ENCODE data around the gene CBX2. TPM values are rescaled to one million over a fixed set of nuclear protein-coding genes. Genes with fewer than 3 reads are reported as not detected.

Gene CBX2
- total and polyA plus RNA-seq, 2 experiments from 2014 or later, result 0.11 to 0.13 TPM

DNA sequence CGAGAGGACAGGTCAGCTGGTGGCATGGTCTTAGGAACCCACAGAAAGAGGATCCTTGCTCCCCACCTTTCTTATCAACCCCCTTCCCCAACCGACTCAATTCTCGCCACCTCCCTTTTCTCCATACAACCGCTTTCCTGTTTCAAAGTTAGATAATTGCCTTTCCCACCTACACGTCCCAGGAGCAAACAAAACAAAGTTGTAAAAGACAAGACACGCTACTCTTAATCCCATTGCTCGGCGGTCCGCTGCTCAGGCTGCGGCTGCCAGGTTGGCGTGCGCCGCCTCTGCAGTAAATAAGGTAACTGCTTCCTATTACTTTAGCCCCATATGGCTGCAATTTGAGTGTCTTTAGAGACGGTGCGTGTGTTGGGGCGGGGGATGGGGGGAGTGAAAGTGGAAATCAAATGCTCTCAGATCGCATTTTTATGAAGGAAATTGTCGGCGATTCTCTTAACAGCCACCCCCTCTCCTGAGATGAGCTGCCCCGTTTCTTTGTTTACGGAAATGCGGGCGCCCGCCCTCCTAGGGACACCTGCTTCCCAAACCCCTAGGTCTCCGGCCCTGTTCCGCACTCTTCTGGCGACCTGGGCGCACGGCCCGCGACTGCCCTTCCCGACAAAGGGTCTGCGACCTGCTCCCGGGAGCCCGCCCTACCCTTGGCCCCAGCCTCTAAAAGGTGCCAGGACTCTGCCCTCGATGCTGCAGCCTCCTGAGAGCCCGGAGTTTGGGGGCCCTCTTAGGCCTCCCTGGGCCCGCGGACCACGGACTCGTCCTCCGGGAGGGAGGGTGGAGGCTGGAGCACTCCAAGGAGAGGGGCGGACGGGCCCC, 22.6 kb downstream of the CBX2 start:
- H3K4me2 ChIP-seq (ENCODE audit: unreplicated experiment), result no peak overlapping the region
- peaks cover 75% of the 10 kb centered on the region for H3K27me3 ChIP-seq (replicated peaks; ENCODE audit: insufficient read depth)
- H3K79me2 ChIP-seq (ENCODE audit: insufficient read depth), result peaks cover 7% of the 10 kb centered on the region; the same call in 1 of the 2 replicates
- 0 out of 2 replicates have a peak, but pooled peaks cover 6% of the 10 kb centered on the region for H3K4me1 ChIP-seq (ENCODE audit: insufficient read depth)
- no peaks in the 10 kb centered on the region for H4K20me1 ChIP-seq (ENCODE audit: insufficient read depth)
- H3K4me3 ChIP-seq, result no peak overlapping the region
- H3K9ac ChIP-seq, result no peak overlapping the region
- H3K9me2 ChIP-seq (ENCODE audit: insufficient read depth), result no peaks in the 10 kb centered on the region
- H2AFZ ChIP-seq, result no peak overlapping the region
- H3F3A ChIP-seq (ENCODE audit: insufficient read depth), result 0 out of 2 replicates have a peak, but pooled peaks cover 4% of the 10 kb centered on the region
- H3K9me3 ChIP-seq (ENCODE audit: low read depth), result no peaks in the 10 kb centered on the region
- TF ChIP-seq EZH2 (IDR thresholded peaks at IDR 0.05; ENCODE audit: insufficient read depth, poor library complexity, severe bottlenecking), result peak; percentile 97
- no peak; the same call in none of the 2 replicates for TF ChIP-seq EZH2phosphoT487 (IDR thresholded peaks at IDR 0.05; ENCODE audit: insufficient read depth, low read depth)
- H3K36me3 ChIP-seq (ENCODE audit: low read depth), result no peaks in the 10 kb centered on the region
- DNase-seq, result peak; percentile 75
- no peak overlapping the region for H3K27ac ChIP-seq
- WGBS, 2 experiments (ENCODE audit: low coverage in 1 of 2, low lambda C conversion rate in 2 of 2, missing lambda C conversion rate in 2 of 2), result 2% methylated on average over 36 to 44 of the region's 44 CpGs
- in situ Hi-C loops (cut with MboI), result no loop called here

DNA sequence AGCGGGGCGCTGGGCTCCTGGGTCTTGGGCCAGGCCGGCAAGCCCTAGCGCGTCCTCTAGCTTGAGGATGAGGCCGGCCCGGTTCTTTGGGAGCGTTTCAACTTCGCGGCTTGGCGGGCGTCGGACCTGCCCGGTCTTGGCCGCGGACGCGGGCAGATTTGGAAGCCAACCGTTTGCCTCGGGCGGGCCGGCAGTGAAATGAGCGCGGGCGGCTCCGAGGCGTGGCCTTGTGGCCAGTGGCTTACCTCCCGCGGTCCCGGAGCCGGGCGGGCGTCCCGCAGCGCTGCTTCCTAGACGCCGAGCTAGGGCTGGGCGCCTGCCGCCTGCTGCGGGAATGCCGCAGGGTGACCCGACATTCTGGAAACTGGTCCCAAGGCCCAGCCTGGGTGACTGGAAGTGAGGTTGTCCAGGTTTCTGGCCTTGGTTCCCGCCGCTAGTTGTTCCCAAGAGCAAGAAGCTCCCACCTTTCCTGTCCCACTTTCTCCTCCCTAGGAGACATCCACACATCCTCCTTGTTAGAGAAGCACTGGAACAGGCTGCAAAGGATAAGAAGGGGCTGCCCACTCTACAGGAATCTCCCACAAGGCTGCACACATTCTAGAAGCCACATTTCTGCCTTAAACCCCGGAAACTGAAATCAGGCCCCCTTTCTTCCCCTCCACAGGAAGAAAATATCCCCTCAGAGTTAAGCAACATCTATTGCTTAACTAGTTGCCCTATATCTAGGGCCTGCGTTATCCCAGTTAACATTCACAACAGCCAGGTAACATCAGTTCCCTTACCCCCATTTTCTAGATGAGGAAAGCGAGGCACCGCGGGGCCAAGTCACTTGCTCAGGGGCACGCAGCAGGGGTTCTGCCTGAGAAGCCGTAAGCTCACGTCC, 23.4 kb downstream of the CBX2 start:
- TF ChIP-seq EZH2phosphoT487 (IDR thresholded peaks at IDR 0.05; ENCODE audit: insufficient read depth, low read depth) (no peak), EZH2 (IDR thresholded peaks at IDR 0.05; ENCODE audit: insufficient read depth, poor library complexity, severe bottlenecking) (no peak)
- no peak overlapping the region for H3K27ac ChIP-seq
- in situ Hi-C loops (cut with MboI), result no loop called here
- 0 out of 2 replicates have a peak, but pooled peaks cover under 1% of the 10 kb centered on the region for H3K4me1 ChIP-seq (ENCODE audit: insufficient read depth)
- 0 out of 2 replicates have a peak, but pooled peaks cover 4% of the 10 kb centered on the region for H3F3A ChIP-seq (ENCODE audit: insufficient read depth)
- DNase-seq, result peak; percentile 50
- no peak overlapping the region for H3K4me3 ChIP-seq
- peaks cover 84% of the 10 kb centered on the region for H3K27me3 ChIP-seq (replicated peaks; ENCODE audit: insufficient read depth)
- H4K20me1 ChIP-seq (ENCODE audit: insufficient read depth), result no peaks in the 10 kb centered on the region
- no peak overlapping the region for H3K4me2 ChIP-seq (ENCODE audit: unreplicated experiment)
- H3K79me2 ChIP-seq (ENCODE audit: insufficient read depth), result peaks cover 2% of the 10 kb centered on the region; the same call in 1 of the 2 replicates
- H3K9ac ChIP-seq, result no peak overlapping the region
- H2AFZ ChIP-seq, result no peak overlapping the region
- 6 to 7% methylated on average over 44 to 48 of the region's 52 CpGs for WGBS, 2 experiments (ENCODE audit: low coverage in 1 of 2, low lambda C conversion rate in 2 of 2, missing lambda C conversion rate in 2 of 2)
- no peaks in the 10 kb centered on the region for H3K9me3 ChIP-seq (ENCODE audit: low read depth)
- H3K9me2 ChIP-seq (ENCODE audit: insufficient read depth), result no peaks in the 10 kb centered on the region
- no peaks in the 10 kb centered on the region for H3K36me3 ChIP-seq (ENCODE audit: low read depth)

DNA sequence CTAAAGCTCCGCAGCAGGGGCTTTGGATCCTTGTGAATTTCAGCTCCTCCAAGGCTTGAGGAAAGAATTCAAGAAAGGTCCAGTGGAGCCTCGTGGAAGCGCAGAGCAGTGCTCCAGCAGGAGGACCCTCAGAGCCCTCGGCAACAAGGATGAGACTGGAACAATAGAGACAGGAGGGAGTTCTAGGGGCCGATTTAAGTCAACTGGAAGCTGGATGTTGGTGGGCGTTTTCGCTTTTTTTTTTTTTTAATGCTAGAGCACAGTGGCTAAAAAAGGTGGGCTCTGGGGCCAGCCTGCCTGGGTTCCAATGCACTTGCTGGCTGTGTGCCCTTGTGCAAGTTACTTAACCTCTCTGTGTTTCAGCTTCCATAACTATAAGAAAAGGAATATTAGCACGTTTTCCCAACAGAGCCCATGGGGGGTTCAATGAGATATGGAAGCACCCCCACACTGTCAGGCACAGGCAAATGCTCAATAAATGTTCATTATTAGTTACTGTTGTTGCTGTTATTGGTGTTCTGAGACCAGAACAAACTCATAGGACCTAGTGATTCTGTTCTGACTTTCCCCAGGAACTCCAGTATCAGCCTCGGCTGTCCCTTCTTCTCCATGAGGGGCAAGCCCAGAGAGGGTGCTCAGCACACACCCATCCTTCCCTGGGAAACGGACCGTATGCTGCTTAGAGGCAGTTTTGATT, 24.2 kb downstream of the CBX2 start:
- H3K4me2 ChIP-seq (ENCODE audit: unreplicated experiment), result no peak overlapping the region
- peaks cover 92% of the 10 kb centered on the region for H3K27me3 ChIP-seq (replicated peaks; ENCODE audit: insufficient read depth)
- 0 out of 2 replicates have a peak, but pooled peaks cover 4% of the 10 kb centered on the region for H3F3A ChIP-seq (ENCODE audit: insufficient read depth)
- no peaks in the 10 kb centered on the region for H3K79me2 ChIP-seq (ENCODE audit: insufficient read depth)
- no peak overlapping the region for H2AFZ ChIP-seq
- no peaks in the 10 kb centered on the region for H3K4me1 ChIP-seq (ENCODE audit: insufficient read depth)
- no peaks in the 10 kb centered on the region for H3K9me2 ChIP-seq (ENCODE audit: insufficient read depth)
- H4K20me1 ChIP-seq (ENCODE audit: insufficient read depth), result no peaks in the 10 kb centered on the region
- H3K36me3 ChIP-seq (ENCODE audit: low read depth), result no peaks in the 10 kb centered on the region
- in situ Hi-C loops (cut with MboI), result no loop called here
- H3K9ac ChIP-seq, result no peak overlapping the region
- WGBS, 2 experiments (ENCODE audit: low coverage in 1 of 2, low lambda C conversion rate in 2 of 2, missing lambda C conversion rate in 2 of 2), result 22% methylated on average over 11 of the region's 11 CpGs
- no peak overlapping the region for H3K27ac ChIP-seq
- H3K9me3 ChIP-seq (ENCODE audit: low read depth), result no peaks in the 10 kb centered on the region
- DNase-seq, result no peak
- TF ChIP-seq EZH2 (IDR thresholded peaks at IDR 0.05; ENCODE audit: insufficient read depth, poor library complexity, severe bottlenecking) (peak; percentile 83), EZH2phosphoT487 (IDR thresholded peaks at IDR 0.05; ENCODE audit: insufficient read depth, low read depth) (0 out of 2 replicates have a peak, but pooled peaks have one; percentile 51)
- no peak overlapping the region for H3K4me3 ChIP-seq

Data from GM23248 (cell line).